OCI-LY7 (cell line): Measurements from ENCODE around the gene LRIF1. TPM values are rescaled to one million over a fixed set of nuclear protein-coding genes. Genes with fewer than 3 reads are reported as not detected.

Experiments
- BruUV-seq: library from RNA; stranded (reverse); fragments of 400-500 nt; replicated peaks from 2 replicates; lab custom pipeline; 2021; lab: Mats Ljungman, UMichigan
- CTCF ChIA-PET: fragments of 300-600 bp; sonication (Branson Sonifier 250); formaldehyde crosslinking; loops from one replicate; lab custom pipeline; 2022; ENCODE audit warnings: antibody characterized with exemption; ENCODE audit not compliant: unreplicated experiment; lab: Charles Lee
- POLR2A ChIA-PET: fragments of 300-600 bp; sonication (Branson Sonifier 250); formaldehyde crosslinking; loops from one replicate; lab custom pipeline; 2022; ENCODE audit warnings: antibody characterized with exemption; lab: Charles Lee
- DNase-seq: peaks from one replicate; pipeline ENCODE4 v3.0.0-alpha.2; 2015; ENCODE audit warnings: low spot score
- H2AFZ ChIP-seq: fragments of 200-600 bp; sonication (generic), shearing (Covaris generic); 2 replicates; pipeline ENCODE4 v1.6.1; 2014; ENCODE audit warnings: mild to moderate bottlenecking, antibody characterized with exemption, low read length, moderate library complexity
- H3K27ac ChIP-seq: fragments of 200-600 bp; sonication (generic); 2 replicates; pipeline ENCODE4 v1.5.1; 2014; ENCODE audit warnings: mixed run types, low read depth, mild to moderate bottlenecking, moderate library complexity, low read length, inconsistent platforms; ENCODE audit not compliant: poor library complexity, severe bottlenecking
- H3K36me3 ChIP-seq: fragments of 200-600 bp; sonication (generic); 2 replicates; pipeline ENCODE4 v1.6.1; 2014; ENCODE audit warnings: mild to moderate bottlenecking, antibody characterized with exemption, low read length, moderate library complexity, mixed read lengths; ENCODE audit not compliant: insufficient read depth
- H3K4me1 ChIP-seq: fragments of 200-600 bp; sonication (generic); 2 replicates; pipeline ENCODE4 v1.5.1; 2014; ENCODE audit warnings: mild to moderate bottlenecking, low read length; ENCODE audit not compliant: insufficient read depth, poor library complexity, severe bottlenecking
- H3K4me2 ChIP-seq: fragments of 200-600 bp; sonication (generic); 2 replicates; pipeline ENCODE4 v1.6.1; 2014; ENCODE audit warnings: mild to moderate bottlenecking, low read length
- H3K4me3 ChIP-seq: fragments of 200-600 bp; sonication (generic); 2 replicates; pipeline ENCODE4 v1.5.1; 2014; ENCODE audit warnings: mild to moderate bottlenecking, low read depth, low read length; ENCODE audit not compliant: poor library complexity, severe bottlenecking
- H3K79me2 ChIP-seq: fragments of 200-600 bp; sonication (generic); 2 replicates; pipeline ENCODE4 v1.6.1; 2016; ENCODE audit warnings: low read depth, mild to moderate bottlenecking, low read length, moderate library complexity, mixed read lengths; ENCODE audit not compliant: insufficient read depth
- H3K9me2 ChIP-seq: fragments of 200-600 bp; sonication (generic); 2 replicates; pipeline ENCODE4 v1.6.1; 2016; ENCODE audit warnings: mild to moderate bottlenecking, low read length, mixed read lengths; ENCODE audit not compliant: insufficient read depth
- H3K9me3 ChIP-seq: fragments of 200-600 bp; sonication (generic); 2 replicates; pipeline ENCODE4 v1.6.1; 2014; ENCODE audit warnings: mild to moderate bottlenecking, mixed run types, low read length, mixed read lengths
- H4K20me1 ChIP-seq: fragments of 200-600 bp; sonication (generic); 2 replicates; pipeline ENCODE4 v1.6.1; 2014; ENCODE audit warnings: mild to moderate bottlenecking, antibody characterized with exemption, low read length, moderate library complexity, mixed read lengths; ENCODE audit not compliant: insufficient read depth
- CTCF ChIP-seq: fragments of 200-600 bp; sonication (generic); conservative IDR thresholded peaks from 2 replicates; pipeline ENCODE4 v1.5.1; 2014; ENCODE audit warnings: mild to moderate bottlenecking, antibody characterized with exemption, low read length, moderate library complexity, mixed read lengths
- EZH2phosphoT487 ChIP-seq: fragments of 200-600 bp; sonication (generic); IDR thresholded peaks from 2 replicates; pipeline ENCODE4 v1.6.1; 2018; ENCODE audit warnings: low read depth, borderline replicate concordance, mild to moderate bottlenecking, mixed run types, antibody characterized with exemption, low read length, moderate library complexity, mixed read lengths
- intact Hi-C: fragments of 100-400 bp; cut with micrococcal nuclease; formaldehyde crosslinking; loops from one replicate; pipeline ENCODE4 v1.10.0; 2022; ENCODE audit not compliant: unreplicated experiment
- total RNA-seq, 2 experiments: library from RNA; depleted of rRNA in 1 of 2; stranded (reverse); fragments of >200 nt in 1 of 2; shearing (Covaris generic) in 1 of 2; gene quantifications; 2 replicates each; pipeline ENCODE4 v1.2.3, GENCODE V29; 2014 to 2022

Gene LRIF1
- total RNA-seq, 2 experiments from 2014 or later, result 7.1 to 12.2 TPM

DNA sequence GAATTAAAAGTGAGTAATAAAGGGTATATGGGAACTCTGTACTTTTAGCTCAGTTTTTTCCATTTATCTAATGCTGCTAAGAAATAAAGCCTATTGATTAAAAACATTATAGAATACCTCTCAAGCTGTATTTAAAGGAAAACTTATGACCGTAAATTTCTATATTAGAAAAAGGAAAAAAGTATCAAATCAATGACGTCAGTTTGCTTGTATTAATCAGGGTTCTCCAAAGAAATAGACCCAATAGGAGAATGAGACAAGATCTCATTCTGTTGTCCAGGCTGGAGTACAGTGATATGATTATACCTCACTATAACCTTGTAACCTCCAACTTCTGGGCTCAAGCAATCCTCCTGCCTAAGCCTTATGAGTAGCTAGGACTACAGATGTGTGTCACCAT is 15.4 kb upstream of the LRIF1 start:
- Histone ChIP-seq H3K9me3 (no peaks in the 10 kb centered on the region; the same call in 1 of the 2 replicates), H2AFZ (no peak overlapping the region), H4K20me1 (no peaks in the 10 kb centered on the region), H3K79me2 (no peaks in the 10 kb centered on the region), H3K27ac (no peak overlapping the region), H3K4me3 (no peak overlapping the region), H3K4me2 (no peak overlapping the region), H3K4me1 (no peaks in the 10 kb centered on the region), H3K36me3 (no peaks in the 10 kb centered on the region), H3K9me2 (no peaks in the 10 kb centered on the region)
- ChIA-PET POLR2A (interaction anchor here (1.7 kb wide), 1 partner anchor 15 kb away, joined by 4 read pairs; no protein-coding TSS in a partner anchor), CTCF (no interaction called here)
- intact Hi-C loops, result no loop called here
- no TSS peak for BruUV-seq
- no peak for TF ChIP-seq CTCF
- no peak for TF ChIP-seq EZH2phosphoT487
- no peak for DNase-seq

DNA sequence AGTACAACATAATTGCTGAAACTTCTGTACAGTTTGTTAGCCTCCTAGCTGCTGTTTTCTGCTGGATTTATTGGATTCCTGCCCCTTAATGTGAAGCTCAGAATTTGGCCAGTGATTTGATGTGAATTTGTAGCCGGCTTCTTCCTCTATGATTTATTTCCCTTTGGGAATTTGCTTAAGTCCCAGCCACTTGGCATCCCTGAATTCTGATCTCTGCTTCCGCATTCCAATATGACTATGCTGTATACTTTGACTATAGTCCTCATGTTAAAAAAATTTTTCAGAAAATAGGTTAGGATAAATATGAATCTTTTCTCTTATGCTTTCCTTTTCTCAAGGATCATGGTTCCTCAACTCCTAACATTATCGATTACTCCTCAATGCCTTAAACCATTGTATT is 12.4 kb upstream of the LRIF1 start:
- H3K9me2 ChIP-seq, result no peaks in the 10 kb centered on the region
- BruUV-seq, result no TSS peak
- no peaks in the 10 kb centered on the region for H4K20me1 ChIP-seq
- H3K79me2 ChIP-seq, result no peaks in the 10 kb centered on the region
- H3K4me3 ChIP-seq, result no peak overlapping the region
- H3K27ac ChIP-seq, result no peak overlapping the region
- no peak overlapping the region for H2AFZ ChIP-seq
- DNase-seq, result no peak
- TF ChIP-seq CTCF (no peak), EZH2phosphoT487 (no peak)
- ChIA-PET CTCF (no interaction called here), POLR2A (interaction anchor here (0.6 kb wide), 1 partner anchor 368 kb away, joined by 3 read pairs; no protein-coding TSS in a partner anchor)
- no peaks in the 10 kb centered on the region for H3K4me1 ChIP-seq
- no peaks in the 10 kb centered on the region; the same call in 1 of the 2 replicates for H3K9me3 ChIP-seq
- intact Hi-C loops, result no loop called here
- H3K36me3 ChIP-seq, result no peaks in the 10 kb centered on the region
- no peak overlapping the region for H3K4me2 ChIP-seq

- no peak overlapping the region for H2AFZ ChIP-seq
- H3K4me3 ChIP-seq, result no peak overlapping the region
- POLR2A ChIA-PET, result interaction anchor here (0.6 kb wide), 1 partner anchor 192 kb away, joined by 3 read pairs; no protein-coding TSS in a partner anchor
- intact Hi-C loops, result no loop called here
- no peak for DNase-seq
- no peaks in the 10 kb centered on the region for H3K4me1 ChIP-seq
- no TSS peak for BruUV-seq
- CTCF ChIA-PET, result no interaction called here
- no peaks in the 10 kb centered on the region for H3K79me2 ChIP-seq
- no peak overlapping the region for H3K4me2 ChIP-seq
- no peaks in the 10 kb centered on the region for H3K9me2 ChIP-seq
- no peaks in the 10 kb centered on the region for H4K20me1 ChIP-seq
- H3K27ac ChIP-seq, result no peak overlapping the region
- TF ChIP-seq CTCF (no peak), EZH2phosphoT487 (no peak)
- H3K9me3 ChIP-seq, result no peaks in the 10 kb centered on the region; the same call in 1 of the 2 replicates
- no peaks in the 10 kb centered on the region for H3K36me3 ChIP-seq
Observed at GRCh38 chr1:110975265-110975664, 11.5 kb upstream of the LRIF1 start.
